Measurements from ENCODE around the gene ARHGEF10L.

The ARHGEF10L gene

GRCh38 chr1:17640393-17640792 lies 100.9 kb downstream of the ARHGEF10L start:
- DNase-seq, result no peak

- no peak for DNase-seq
These were observed 101.5 kb downstream of the ARHGEF10L start for GRCh38 chr1:17640975-17641374.

GRCh38 chr1:17642169-17642568 lies 102.7 kb downstream of the ARHGEF10L start:
- no peak for DNase-seq

GRCh38 chr1:17642943-17643342 lies 103.4 kb downstream of the ARHGEF10L start:
- DNase-seq, result no peak

GRCh38 chr1:17643861-17644703 lies 104.6 kb downstream of the ARHGEF10L start:
- DNase-seq, result no peak

- no peak for DNase-seq
These were observed 105.8 kb downstream of the ARHGEF10L start for GRCh38 chr1:17645068-17645911.

GRCh38 chr1:17646444-17647280 lies 107.2 kb downstream of the ARHGEF10L start:
- DNase-seq, result no peak

- DNase-seq, result no peak
These were observed 109.1 kb downstream of the ARHGEF10L start for GRCh38 chr1:17648457-17649145.

GRCh38 chr1:17649371-17650106 lies 110.0 kb downstream of the ARHGEF10L start:
- no peak for DNase-seq

- no peak for DNase-seq
These were observed 113.8 kb downstream of the ARHGEF10L start for GRCh38 chr1:17653276-17653675.

GRCh38 chr1:17653728-17654351 lies 114.3 kb downstream of the ARHGEF10L start:
- peak; percentile 23 for DNase-seq

- no peak for DNase-seq
These were observed 115.0 kb downstream of the ARHGEF10L start for GRCh38 chr1:17654519-17654918.

- no peak for DNase-seq
These were observed 115.7 kb downstream of the ARHGEF10L start for GRCh38 chr1:17655169-17655568.

- no peak for DNase-seq
These were observed 116.4 kb downstream of the ARHGEF10L start for GRCh38 chr1:17655922-17656321.

GRCh38 chr1:17657436-17657835 lies 117.9 kb downstream of the ARHGEF10L start:
- DNase-seq, result no peak

GRCh38 chr1:17658837-17659236 lies 119.3 kb downstream of the ARHGEF10L start:
- no peak for DNase-seq

GRCh38 chr1:17661546-17662157 lies 122.2 kb downstream of the ARHGEF10L start:
- DNase-seq, result peak; percentile 30

- DNase-seq, result no peak
These were observed 122.8 kb downstream of the ARHGEF10L start for GRCh38 chr1:17662296-17662695.

- DNase-seq, result no peak
These were observed 123.3 kb downstream of the ARHGEF10L start for GRCh38 chr1:17662786-17663185.

- DNase-seq, result no peak
These were observed 124.1 kb downstream of the ARHGEF10L start for GRCh38 chr1:17663646-17664045.

- DNase-seq, result no peak
These were observed 124.8 kb downstream of the ARHGEF10L start for GRCh38 chr1:17664322-17664721.
